Endodermal cell (in vitro differentiated cells): ENCODE results near the gene POMT1. TPM values are rescaled to one million over a fixed set of nuclear protein-coding genes. Genes with fewer than 3 reads are reported as not detected.

Source experiments
- DNase-seq: peaks from one replicate; pipeline ENCODE4 v3.0.0-alpha.2; 2017
- H3K27ac ChIP-seq: 2 replicates; pipeline ENCODE4 v1.5.1; 2013; ENCODE audit warnings: mild to moderate bottlenecking, low read depth, low read length, moderate library complexity
- H3K27me3 ChIP-seq: 2 replicates; pipeline ENCODE4 v1.6.1; 2013; ENCODE audit warnings: mild to moderate bottlenecking, low read length, moderate library complexity; ENCODE audit not compliant: insufficient read depth, control insufficient read depth, poor library complexity, severe bottlenecking
- H3K36me3 ChIP-seq: 2 replicates; pipeline ENCODE4 v1.7.0; 2013; ENCODE audit warnings: mild to moderate bottlenecking, low read length, moderate library complexity; ENCODE audit not compliant: control insufficient read depth, insufficient read depth
- H3K4me1 ChIP-seq: one replicate; pipeline ENCODE4 v1.7.0; 2013; ENCODE audit warnings: low read length; ENCODE audit not compliant: control insufficient read depth, insufficient read depth
- H3K4me3 ChIP-seq: 2 replicates; pipeline ENCODE4 v1.5.1; 2013; ENCODE audit warnings: mild to moderate bottlenecking, low read length, moderate library complexity
- H3K9ac ChIP-seq: 2 replicates; pipeline ENCODE4 v1.6.1; 2013; ENCODE audit warnings: mild to moderate bottlenecking, low read length, moderate library complexity; ENCODE audit not compliant: poor library complexity, severe bottlenecking; ENCODE audit errors: extremely low read depth
- H3K9me3 ChIP-seq: 2 replicates; pipeline ENCODE4 v1.6.1; 2013; ENCODE audit warnings: mild to moderate bottlenecking, low read length, moderate library complexity; ENCODE audit not compliant: control insufficient read depth
- H3K27ac Mint-ChIP-seq: 2 replicates; pipeline ENCODE4 v1.8.0; 2020; ENCODE audit warnings: mixed read lengths
- H3K27me3 Mint-ChIP-seq: 2 replicates; pipeline ENCODE4 v1.8.0; 2021; ENCODE audit warnings: mild to moderate bottlenecking, mixed read lengths; ENCODE audit not compliant: insufficient read depth
- H3K36me3 Mint-ChIP-seq: 2 replicates; pipeline ENCODE4 v1.8.0; 2020; ENCODE audit warnings: low read depth, mixed read lengths
- H3K4me1 Mint-ChIP-seq: 2 replicates; pipeline ENCODE4 v1.8.0; 2020; ENCODE audit warnings: mixed read lengths
- H3K4me3 Mint-ChIP-seq: 2 replicates; pipeline ENCODE4 v1.8.0; 2020; ENCODE audit warnings: mild to moderate bottlenecking, moderate library complexity, mixed read lengths
- H3K9me3 Mint-ChIP-seq: 2 replicates; pipeline ENCODE4 v1.8.0; 2020; ENCODE audit warnings: mild to moderate bottlenecking, mixed read lengths
- WGBS, 2 experiments: methylation state at CpG; one replicate each; pipeline versions ENCODE4 v1.1.5 to v1.1.7; 2013; ENCODE audit warnings: missing lambda C conversion rate in 2 of 2, mixed read lengths in 1 of 2; ENCODE audit not compliant: insufficient coverage in 1 of 2, insufficient read length in 1 of 2; 5-methylcytosine and 5-hydroxymethylcytosine counted together
- total RNA-seq, 2 donors: library from RNA; stranded (reverse); fragmentation: NEBNext Ultra II Directional in 1 of 2; extraction: Animal tissue kit (Norgen Biotek cat#: 25700) in 1 of 2; gene quantifications; 2 replicates in 1 of 2; 3 replicates in 1 of 2; pipeline ENCODE4 v1.2.1, GENCODE V29; 2021
- TF ChIP-seq, protein P1 (sequence below): fragments of 200-600 bp; sonication (generic); conservative IDR thresholded peaks from 2 replicates; pipeline ENCODE4 v1.5.0; 2021; ENCODE audit warnings: antibody characterized with exemption, mild to moderate bottlenecking

The POMT1 gene
- total RNA-seq, 2 donors from 2014 or later = 42.3 to 53.8 TPM

DNA sequence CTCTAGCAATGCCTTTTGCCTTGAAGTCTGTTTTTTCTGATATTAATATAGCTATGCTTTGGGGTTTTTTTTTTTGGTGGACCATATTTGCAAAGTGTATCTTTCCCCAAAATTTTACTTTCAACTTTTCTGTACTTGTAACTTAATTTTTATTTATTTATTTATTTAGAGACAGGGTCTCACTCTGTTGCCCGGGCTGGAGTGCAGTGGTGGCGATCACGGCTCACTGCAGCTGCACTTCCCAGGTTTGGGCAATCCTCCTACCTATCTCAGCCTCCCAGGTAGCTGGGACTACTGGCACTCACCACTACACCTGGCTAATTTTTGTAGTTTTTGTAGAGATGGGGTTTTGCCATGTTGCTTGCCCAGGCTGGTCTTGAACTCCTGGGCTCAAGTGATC is 63.4 kb downstream of the POMT1 start:
- Mint-ChIP-seq H3K27me3 (no peaks in the 10 kb centered on the region), H3K9me3 (peaks cover 39% of the 10 kb centered on the region), H3K4me1 (peaks cover 5% of the 10 kb centered on the region), H3K27ac (no peak overlapping the region), H3K4me3 (no peak overlapping the region), H3K36me3 (peaks cover 40% of the 10 kb centered on the region)
- Histone ChIP-seq H3K9ac (no peak overlapping the region), H3K27ac (no peak overlapping the region), H3K36me3 (no peaks in the 10 kb centered on the region), H3K4me3 (no peak overlapping the region), H3K4me1 (no peaks in the 10 kb centered on the region), H3K9me3 (peaks cover 7% of the 10 kb centered on the region), H3K27me3 (no peaks in the 10 kb centered on the region)
- TF ChIP-seq, protein P1, sequence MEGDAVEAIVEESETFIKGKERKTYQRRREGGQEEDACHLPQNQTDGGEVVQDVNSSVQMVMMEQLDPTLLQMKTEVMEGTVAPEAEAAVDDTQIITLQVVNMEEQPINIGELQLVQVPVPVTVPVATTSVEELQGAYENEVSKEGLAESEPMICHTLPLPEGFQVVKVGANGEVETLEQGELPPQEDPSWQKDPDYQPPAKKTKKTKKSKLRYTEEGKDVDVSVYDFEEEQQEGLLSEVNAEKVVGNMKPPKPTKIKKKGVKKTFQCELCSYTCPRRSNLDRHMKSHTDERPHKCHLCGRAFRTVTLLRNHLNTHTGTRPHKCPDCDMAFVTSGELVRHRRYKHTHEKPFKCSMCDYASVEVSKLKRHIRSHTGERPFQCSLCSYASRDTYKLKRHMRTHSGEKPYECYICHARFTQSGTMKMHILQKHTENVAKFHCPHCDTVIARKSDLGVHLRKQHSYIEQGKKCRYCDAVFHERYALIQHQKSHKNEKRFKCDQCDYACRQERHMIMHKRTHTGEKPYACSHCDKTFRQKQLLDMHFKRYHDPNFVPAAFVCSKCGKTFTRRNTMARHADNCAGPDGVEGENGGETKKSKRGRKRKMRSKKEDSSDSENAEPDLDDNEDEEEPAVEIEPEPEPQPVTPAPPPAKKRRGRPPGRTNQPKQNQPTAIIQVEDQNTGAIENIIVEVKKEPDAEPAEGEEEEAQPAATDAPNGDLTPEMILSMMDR = no peak
- DNase-seq = no peak
- WGBS, 2 experiments = 100% methylated on average over 3 of the region's 3 CpGs; no CpG with 5 or more reads in 1 of the 2 experiments

DNA sequence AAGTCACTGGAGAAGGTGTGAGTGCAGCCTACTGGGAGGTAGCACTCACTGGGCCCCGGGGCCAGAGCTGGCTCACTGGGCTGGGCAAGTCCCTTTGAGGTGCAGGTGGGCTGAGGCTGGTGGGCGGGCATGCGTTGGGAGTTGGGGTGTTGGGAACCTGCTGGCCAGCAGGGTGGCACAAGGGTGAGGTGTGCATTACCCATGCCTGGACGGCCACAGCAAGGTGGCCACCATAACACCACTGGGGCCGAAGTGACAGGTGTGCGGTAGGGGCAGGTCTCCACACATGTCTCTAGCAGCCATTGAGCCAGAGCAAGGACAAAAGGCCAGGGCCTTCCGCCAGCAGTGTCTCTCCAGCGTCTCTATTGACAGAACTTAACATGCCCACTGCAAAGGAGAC is 65.2 kb downstream of the POMT1 start:
- Histone ChIP-seq H3K4me3 (no peak overlapping the region), H3K36me3 (no peaks in the 10 kb centered on the region), H3K27ac (no peak overlapping the region), H3K9me3 (no peaks in the 10 kb centered on the region), H3K9ac (no peak overlapping the region), H3K4me1 (no peaks in the 10 kb centered on the region), H3K27me3 (no peaks in the 10 kb centered on the region)
- Mint-ChIP-seq H3K36me3 (peaks cover 42% of the 10 kb centered on the region), H3K27ac (no peak overlapping the region), H3K9me3 (peaks cover 26% of the 10 kb centered on the region), H3K27me3 (no peaks in the 10 kb centered on the region), H3K4me3 (no peak overlapping the region), H3K4me1 (no peaks in the 10 kb centered on the region)
- 91 to 96% methylated on average over 5 to 8 of the region's 8 CpGs for WGBS, 2 experiments
- no peak for DNase-seq
- TF ChIP-seq, protein P1 = no peak

Other genes starting within 250 kb of the POMT1 start
- gene FAM78A, start 226.4 kb upstream of the POMT1 start, total RNA-seq = 1 to 10 TPM; 5.5 to 5.6 TPM
- gene PLPP7, start 213.2 kb upstream of the POMT1 start, total RNA-seq = 1 to 10 TPM; 4.1 to 5.6 TPM
- 100 to 1,000 TPM; 309 to 334 TPM for gene PRRC2B, start 108.8 kb upstream of the POMT1 start, total RNA-seq
- 10 to 100 TPM; 37.9 to 42.9 TPM for gene UCK1, start 28.3 kb downstream of the POMT1 start, total RNA-seq
- gene PRRT1B, start 42.6 kb downstream of the POMT1 start, total RNA-seq = 10 to 100 TPM; 42.9 to 71.4 TPM
- gene RAPGEF1, start 237.2 kb downstream of the POMT1 start, total RNA-seq = 10 to 100 TPM; 63.4 to 85.5 TPM